Sigmoid colon (tissue), 3 donors: ENCODE results near the gene H6PD.

Experiments used
- CTCF ChIP-seq, 4 experiments: fragments of 450-650 bp in 3 of 4; fragments of 200-600 bp in 1 of 4; IDR thresholded peaks; one replicate each; pipeline ENCODE4 v1.5.1; 2016 to 2019; ENCODE audit warnings: antibody characterized with exemption in 4 of 4, mild to moderate bottlenecking in 3 of 4, moderate library complexity in 2 of 4
- POLR2A ChIP-seq, 2 donors: fragments of 450-650 bp; IDR thresholded peaks; one replicate each; pipeline ENCODE4 v1.6.1; 2016; ENCODE audit warnings: antibody characterized with exemption in 2 of 2, mild to moderate bottlenecking in 2 of 2, moderate library complexity in 2 of 2

- TF ChIP-seq POLR2A (IDR thresholded peaks at IDR 0.05) (no peak), CTCF (IDR thresholded peaks at IDR 0.05) (peak in 3 of 4 experiments; percentile 21 to 44 (median 30))
These were observed 15.2 kb downstream of the H6PD start for GRCh38 chr1:9249534-9250410.
